Mesendoderm (in vitro differentiated cells): ENCODE results near the gene SAMD1.

Experiments used
- DNase-seq: peaks from one replicate; pipeline ENCODE4 v3.0.0; 2013
- H2AK5ac ChIP-seq: 2 replicates; pipeline ENCODE4 v1.6.1; 2013; ENCODE audit warnings: low read length, inconsistent platforms
- H2BK120ac ChIP-seq: 2 replicates; pipeline ENCODE4 v1.6.1; 2013; ENCODE audit warnings: low read depth, mild to moderate bottlenecking, low read length, moderate library complexity, mixed read lengths
- H2BK15ac ChIP-seq: replicated peaks from 2 replicates; pipeline ENCODE4 v1.6.1; 2013; ENCODE audit warnings: low read depth, mild to moderate bottlenecking, moderate library complexity
- H2BK5ac ChIP-seq: 2 replicates; pipeline ENCODE4 v1.6.1; 2013; ENCODE audit warnings: low read length, inconsistent platforms
- H3K18ac ChIP-seq: 2 replicates; pipeline ENCODE4 v1.6.1; 2013; ENCODE audit warnings: mild to moderate bottlenecking, low read length, mixed read lengths
- H3K23ac ChIP-seq: one replicate; pipeline ENCODE4 v1.6.1; 2013; ENCODE audit warnings: low read length
- H3K27ac ChIP-seq: 2 replicates; pipeline ENCODE4 v1.5.1; 2013; ENCODE audit warnings: low read depth, mild to moderate bottlenecking, inconsistent platforms, low read length, moderate library complexity
- H3K27me3 ChIP-seq: 2 replicates; pipeline ENCODE4 v1.6.1; 2013; ENCODE audit warnings: low read length, control low read depth, mild to moderate bottlenecking, inconsistent platforms; ENCODE audit not compliant: insufficient read depth, poor library complexity
- H3K36me3 ChIP-seq: 2 replicates; pipeline ENCODE4 v1.6.1; 2013; ENCODE audit warnings: low read length, inconsistent platforms; ENCODE audit not compliant: control insufficient read depth, insufficient read depth
- H3K4ac ChIP-seq: one replicate; pipeline ENCODE4 v1.6.1; 2013; ENCODE audit warnings: low read depth, mild to moderate bottlenecking, low read length, moderate library complexity
- H3K4me1 ChIP-seq: 2 replicates; pipeline ENCODE4 v1.6.1; 2013; ENCODE audit warnings: low read depth, low read length, inconsistent platforms; ENCODE audit not compliant: control insufficient read depth
- H3K4me2 ChIP-seq: 2 replicates; pipeline ENCODE4 v1.6.1; 2013; ENCODE audit warnings: low read length
- H3K4me3 ChIP-seq: 2 replicates; pipeline ENCODE4 v1.5.1; 2013; ENCODE audit warnings: mild to moderate bottlenecking, low read length
- H3K56ac ChIP-seq: one replicate; pipeline ENCODE4 v1.6.1; 2013; ENCODE audit warnings: low read length
- H3K79me1 ChIP-seq: 2 replicates; pipeline ENCODE4 v1.6.1; 2013; ENCODE audit warnings: low read length, inconsistent platforms
- H3K79me2 ChIP-seq: 2 replicates; pipeline ENCODE4 v1.6.1; 2013; ENCODE audit warnings: mild to moderate bottlenecking, low read length; ENCODE audit not compliant: control insufficient read depth, insufficient read depth
- H3K9ac ChIP-seq: 2 replicates; pipeline ENCODE4 v1.6.1; 2013; ENCODE audit warnings: low read length, inconsistent platforms
- H4K5ac ChIP-seq: one replicate; pipeline ENCODE4 v1.6.1; 2013; ENCODE audit warnings: low read length
- H4K8ac ChIP-seq: one replicate; pipeline ENCODE4 v1.6.1; 2013; ENCODE audit warnings: low read depth, mild to moderate bottlenecking, control low read depth, low read length, moderate library complexity
- WGBS: extraction: QIAGEN DNeasy Blood & Tissue Kit; methylation state at CpG from one replicate; pipeline ENCODE4 v1.1.7; 2013; ENCODE audit warnings: low lambda C conversion rate, missing lambda C conversion rate; ENCODE audit not compliant: insufficient coverage; ENCODE audit errors: extremely low coverage; 5-methylcytosine and 5-hydroxymethylcytosine counted together

Gene SAMD1

GRCh38 chr19:14063105-14063504, 27.4 kb downstream of the SAMD1 start:
- Histone ChIP-seq H3K27ac (no peak overlapping the region), H3K4me1 (peaks cover under 1% of the 10 kb centered on the region), H3K4ac (no peak overlapping the region), H3K4me3 (no peak overlapping the region), H2AK5ac (no peak overlapping the region), H2BK5ac (no peak overlapping the region), H3K79me2 (no peaks in the 10 kb centered on the region), H3K18ac (no peak overlapping the region), H3K79me1 (no peaks in the 10 kb centered on the region), H4K8ac (no peak overlapping the region), H3K36me3 (no peaks in the 10 kb centered on the region), H3K4me2 (no peak overlapping the region), H3K23ac (no peak overlapping the region), H2BK120ac (no peak overlapping the region), H3K56ac (no peak overlapping the region), H4K5ac (no peak overlapping the region), H3K27me3 (peaks cover 2% of the 10 kb centered on the region), H2BK15ac (no peak overlapping the region), H3K9ac (no peak overlapping the region)
- no CpG with 5 or more reads among the region's 7 CpGs for WGBS
- DNase-seq, result no peak

- Histone ChIP-seq H3K36me3 (no peaks in the 10 kb centered on the region), H3K9ac (no peak overlapping the region), H2BK120ac (no peak overlapping the region), H3K79me2 (no peaks in the 10 kb centered on the region), H3K23ac (no peak overlapping the region), H2AK5ac (no peak overlapping the region), H2BK15ac (no peak overlapping the region), H3K27ac (no peak overlapping the region), H3K4ac (no peak overlapping the region), H3K4me1 (peaks cover 2% of the 10 kb centered on the region), H4K8ac (no peak overlapping the region), H3K27me3 (peaks cover 2% of the 10 kb centered on the region), H3K18ac (no peak overlapping the region), H3K4me2 (no peak overlapping the region), H3K56ac (no peak overlapping the region), H3K4me3 (no peak overlapping the region), H2BK5ac (no peak overlapping the region), H3K79me1 (no peaks in the 10 kb centered on the region), H4K5ac (no peak overlapping the region)
- no CpG with 5 or more reads among the region's 5 CpGs for WGBS
- no peak for DNase-seq
These were observed 28.0 kb downstream of the SAMD1 start for GRCh38 chr19:14062558-14062855.

- Histone ChIP-seq H3K4me2 (no peak within 1 kb of the TSS), H3K4me1 (peaks cover 2% of the 10 kb centered on the region), H3K27ac (no peak within 1 kb of the TSS), H2BK15ac (no peak within 1 kb of the TSS), H3K4me3 (no peak within 1 kb of the TSS), H2BK120ac (no peak within 1 kb of the TSS), H3K18ac (no peak within 1 kb of the TSS), H2BK5ac (no peak within 1 kb of the TSS), H3K9ac (no peak within 1 kb of the TSS), H4K8ac (no peak within 1 kb of the TSS), H3K4ac (no peak within 1 kb of the TSS), H3K36me3 (no peaks in the 10 kb centered on the region), H3K23ac (no peak within 1 kb of the TSS), H3K79me2 (no peaks in the 10 kb centered on the region), H3K56ac (no peak within 1 kb of the TSS), H4K5ac (no peak within 1 kb of the TSS), H3K27me3 (peaks cover 2% of the 10 kb centered on the region), H3K79me1 (no peaks in the 10 kb centered on the region), H2AK5ac (no peak within 1 kb of the TSS)
- DNase-seq, result no peak
- no CpG with 5 or more reads among the region's 19 CpGs for WGBS
These were observed 28.6 kb downstream of the SAMD1 start, which contains the start of gene PALM3 for GRCh38 chr19:14061751-14062557. Gene PALM3 (minus strand): TSS chr19:14062076. CDS start chr19:14061980, 96 bp downstream.

- Histone ChIP-seq H3K79me1 (no peaks in the 10 kb centered on the region), H3K4me3 (no peak overlapping the region), H3K79me2 (no peaks in the 10 kb centered on the region), H2BK5ac (no peak overlapping the region), H2AK5ac (no peak overlapping the region), H3K27me3 (peaks cover 2% of the 10 kb centered on the region), H3K27ac (no peak overlapping the region), H3K4me1 (peaks cover 2% of the 10 kb centered on the region), H3K4me2 (no peak overlapping the region), H4K8ac (no peak overlapping the region), H3K4ac (no peak overlapping the region), H3K36me3 (no peaks in the 10 kb centered on the region), H2BK15ac (no peak overlapping the region), H3K9ac (no peak overlapping the region), H3K23ac (no peak overlapping the region), H3K56ac (no peak overlapping the region), H4K5ac (no peak overlapping the region), H2BK120ac (no peak overlapping the region), H3K18ac (no peak overlapping the region)
- WGBS, result no CpG with 5 or more reads among the region's 9 CpGs
- DNase-seq, result no peak
These were observed 29.3 kb downstream of the SAMD1 start for GRCh38 chr19:14061081-14061749.

GRCh38 chr19:14059652-14060155, 30.8 kb downstream of the SAMD1 start:
- H3K27me3 ChIP-seq, result peaks cover 2% of the 10 kb centered on the region

More at GRCh38 chr19:14059652-14060155, 30.8 kb downstream of the SAMD1 start:
- no peak overlapping the region for H2BK120ac ChIP-seq
- no peak overlapping the region for H3K4me2 ChIP-seq
- peaks cover 2% of the 10 kb centered on the region for H3K4me1 ChIP-seq
- H3K79me1 ChIP-seq, result no peaks in the 10 kb centered on the region
- DNase-seq, result no peak
- WGBS, result no CpG with 5 or more reads among the region's 8 CpGs
- H2BK15ac ChIP-seq, result no peak overlapping the region
- H3K23ac ChIP-seq, result no peak overlapping the region
- no peaks in the 10 kb centered on the region for H3K79me2 ChIP-seq
- no peak overlapping the region for H3K4me3 ChIP-seq
- H3K27ac ChIP-seq, result no peak overlapping the region
- H2BK5ac ChIP-seq, result no peak overlapping the region
- no peak overlapping the region for H2AK5ac ChIP-seq
- no peaks in the 10 kb centered on the region for H3K36me3 ChIP-seq
- H3K56ac ChIP-seq, result no peak overlapping the region
- H3K4ac ChIP-seq, result no peak overlapping the region
- H4K8ac ChIP-seq, result no peak overlapping the region
- H3K18ac ChIP-seq, result no peak overlapping the region
- no peak overlapping the region for H3K9ac ChIP-seq
- no peak overlapping the region for H4K5ac ChIP-seq
